Measurements from ENCODE around the gene SPTBN1.

GRCh38 chr2:54531558-54531957 is 75.4 kb downstream of the SPTBN1 start:
- TF ChIP-seq RXRA (CRISPR knock-in tag; IDR thresholded peaks at IDR 0.05) (no peak), ZNF781 (CRISPR knock-in tag; IDR thresholded peaks at IDR 0.05; ENCODE audit: borderline replicate concordance, not compliant biosample characterization) (no peak), BATF2 (CRISPR knock-in tag; IDR thresholded peaks at IDR 0.05) (no peak), EP300 (IDR thresholded peaks at IDR 0.05; ENCODE audit: low read depth in 2 of 2, low read length in 2 of 2) (no peak), EP300 (CRISPR knock-in tag; IDR thresholded peaks at IDR 0.05; ENCODE audit: borderline replicate concordance) (no peak), DNMT1 (CRISPR knock-in tag; IDR thresholded peaks at IDR 0.05) (no peak), EZH2 (conservative IDR thresholded peaks at IDR 0.05; ENCODE audit: low read depth, low read length) (no peak), HHEX (CRISPR knock-in tag; IDR thresholded peaks at IDR 0.05) (no peak), HDAC6 (IDR thresholded peaks at IDR 0.05; ENCODE audit: low read depth, low read length) (no peak), ZNF670 (CRISPR knock-in tag; IDR thresholded peaks at IDR 0.05; ENCODE audit: borderline replicate concordance) (no peak), MAX (IDR thresholded peaks at IDR 0.05) (no peak)
